C1 segment of cervical spinal cord (tissue), 14 donors: ENCODE data around the gene BMP6.

Source experiments
- DNase-seq, 14 donors: peaks; one replicate each; lab custom pipeline; 2025; lab: John Stamatoyannopoulos, UW

Gene BMP6

DNA sequence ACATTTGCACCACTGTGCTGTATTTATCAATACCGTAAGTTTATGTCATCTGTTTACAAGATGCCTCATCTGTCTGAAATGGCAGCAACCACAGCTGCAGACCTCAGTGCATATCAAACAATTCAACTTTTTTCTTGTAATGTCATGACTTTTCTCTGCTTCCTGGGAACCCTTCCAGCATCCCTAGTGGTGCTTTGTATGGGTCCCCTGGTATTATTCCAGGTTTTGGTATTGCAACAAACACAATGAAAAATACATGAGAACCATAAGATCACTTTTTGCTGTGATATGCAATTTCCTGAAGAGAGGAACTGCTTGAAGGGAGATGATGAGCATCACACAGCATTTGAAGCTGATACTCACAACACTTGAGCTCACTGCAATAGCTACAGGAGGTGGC, 196.7 kb downstream of the BMP6 start:
- DNase-seq = no peak

DNA sequence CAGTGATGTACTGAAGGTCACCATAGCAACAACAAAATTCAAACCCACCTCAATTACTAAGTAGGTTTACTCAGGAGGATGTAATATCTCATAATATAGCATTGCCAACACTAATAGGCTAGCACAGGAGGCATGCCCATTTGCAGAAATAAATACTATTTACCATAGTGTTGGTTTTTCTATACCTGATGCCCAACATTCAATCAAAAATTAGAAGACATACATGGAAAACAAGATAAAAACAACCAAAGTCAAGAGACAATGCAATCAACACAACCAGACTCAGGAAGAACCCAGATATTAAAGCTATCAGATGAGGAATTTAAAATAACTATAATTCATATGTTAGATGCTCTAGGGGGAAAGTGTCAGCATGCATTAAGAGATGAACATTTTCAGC, 199.0 kb downstream of the BMP6 start:
- DNase-seq = no peak
